GM12873 (cell line): ENCODE results near the gene CYP26B1.

Experiments
- TF ChIP-seq, protein P1 (sequence below): IDR thresholded peaks from 2 replicates; pipeline ENCODE4 v1.5.1; 2012; ENCODE audit warnings: low read depth, mild to moderate bottlenecking, moderate library complexity, low read length, control low read depth; ENCODE audit not compliant: insufficient read depth; ENCODE audit errors: missing control alignments

Gene CYP26B1

DNA sequence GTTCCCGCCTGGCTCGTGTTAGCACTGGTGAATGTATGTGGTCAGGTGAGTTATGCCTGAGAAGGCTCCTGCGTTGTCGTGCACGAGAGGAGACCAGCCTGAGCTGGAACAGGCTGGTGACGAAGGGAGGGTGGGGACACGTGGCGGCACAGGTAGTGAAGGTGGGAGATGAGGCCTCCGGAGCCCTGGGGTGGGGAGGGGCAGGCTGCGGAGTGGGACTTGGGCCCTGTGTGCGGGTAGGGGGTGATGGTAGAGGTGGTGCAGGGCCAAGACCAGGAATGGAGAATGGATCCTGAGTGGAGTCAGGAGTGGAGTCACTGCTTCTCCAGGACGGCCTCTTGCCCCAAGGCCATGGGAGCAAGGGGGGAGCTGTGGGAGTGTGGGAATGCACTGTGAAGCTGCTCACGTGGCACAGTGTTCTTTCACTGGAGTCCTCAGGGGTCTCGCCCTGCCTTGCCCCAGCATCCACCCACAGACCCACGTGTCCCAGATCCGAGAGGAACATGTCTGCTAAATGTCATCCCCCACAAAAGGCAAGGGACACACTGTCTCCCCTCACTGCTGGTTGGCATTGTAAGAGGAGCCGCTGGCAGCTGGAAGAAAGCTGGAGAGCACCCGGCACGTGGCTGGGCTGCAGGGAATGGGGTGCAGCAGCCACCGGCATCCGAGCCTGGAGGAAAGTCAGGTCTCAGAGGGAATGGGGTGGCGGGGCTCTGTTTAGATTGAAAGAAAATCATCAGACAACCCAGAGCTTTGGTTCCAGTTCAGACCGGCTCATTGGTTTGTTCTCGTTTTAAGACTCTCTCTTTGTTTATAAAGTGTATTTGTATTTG, 63.7 kb downstream of the CYP26B1 start:
- TF ChIP-seq, protein P1, sequence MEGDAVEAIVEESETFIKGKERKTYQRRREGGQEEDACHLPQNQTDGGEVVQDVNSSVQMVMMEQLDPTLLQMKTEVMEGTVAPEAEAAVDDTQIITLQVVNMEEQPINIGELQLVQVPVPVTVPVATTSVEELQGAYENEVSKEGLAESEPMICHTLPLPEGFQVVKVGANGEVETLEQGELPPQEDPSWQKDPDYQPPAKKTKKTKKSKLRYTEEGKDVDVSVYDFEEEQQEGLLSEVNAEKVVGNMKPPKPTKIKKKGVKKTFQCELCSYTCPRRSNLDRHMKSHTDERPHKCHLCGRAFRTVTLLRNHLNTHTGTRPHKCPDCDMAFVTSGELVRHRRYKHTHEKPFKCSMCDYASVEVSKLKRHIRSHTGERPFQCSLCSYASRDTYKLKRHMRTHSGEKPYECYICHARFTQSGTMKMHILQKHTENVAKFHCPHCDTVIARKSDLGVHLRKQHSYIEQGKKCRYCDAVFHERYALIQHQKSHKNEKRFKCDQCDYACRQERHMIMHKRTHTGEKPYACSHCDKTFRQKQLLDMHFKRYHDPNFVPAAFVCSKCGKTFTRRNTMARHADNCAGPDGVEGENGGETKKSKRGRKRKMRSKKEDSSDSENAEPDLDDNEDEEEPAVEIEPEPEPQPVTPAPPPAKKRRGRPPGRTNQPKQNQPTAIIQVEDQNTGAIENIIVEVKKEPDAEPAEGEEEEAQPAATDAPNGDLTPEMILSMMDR: no peak

DNA sequence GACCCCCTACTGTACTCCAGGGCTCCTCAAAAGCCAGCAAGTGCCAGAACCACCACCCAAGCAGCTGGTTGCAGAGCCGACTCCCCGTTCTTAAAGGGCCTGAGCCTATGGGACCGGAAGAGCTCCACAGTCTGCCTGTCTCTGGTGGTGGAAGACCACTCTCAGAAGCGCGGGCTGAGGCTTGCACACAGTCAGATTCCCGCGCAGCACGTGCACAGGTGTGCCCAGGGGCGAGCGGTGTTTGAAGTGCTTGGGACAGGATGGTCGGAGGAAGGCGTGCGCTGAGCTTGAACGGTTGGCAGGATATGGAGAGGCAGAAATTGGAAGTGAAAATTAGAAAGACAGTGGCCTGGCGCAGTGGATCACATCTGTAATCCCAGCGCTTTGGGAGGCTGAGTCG, 64.8 kb downstream of the CYP26B1 start:
- TF ChIP-seq, protein P1: no peak

DNA sequence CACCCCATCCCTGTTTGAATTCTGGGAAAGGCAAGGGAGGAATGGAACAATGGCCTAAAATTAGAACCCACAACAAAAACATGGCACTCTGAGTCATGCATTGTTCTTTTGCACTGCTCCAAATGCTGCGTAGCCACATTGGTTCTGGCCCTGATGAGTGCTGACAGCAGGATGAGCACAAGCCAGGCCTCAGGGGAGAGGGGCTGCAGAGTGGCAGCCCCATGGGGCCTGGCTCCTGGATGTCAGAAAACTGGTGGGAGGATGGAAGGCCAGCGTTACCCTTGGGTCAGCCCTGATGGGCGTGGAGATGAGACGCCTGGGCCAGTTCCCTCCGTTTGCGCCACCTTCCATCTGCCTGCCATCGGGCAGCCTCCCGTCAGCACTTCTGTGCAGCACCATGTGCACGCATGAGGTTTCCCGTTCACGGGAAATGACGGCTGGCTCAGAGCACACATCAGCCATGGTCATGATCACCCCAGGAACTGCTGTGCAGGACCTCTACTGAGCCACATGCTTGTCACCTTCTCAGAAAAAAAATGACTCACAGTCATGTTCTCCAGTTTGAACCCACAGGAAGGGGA, 65.6 kb downstream of the CYP26B1 start:
- TF ChIP-seq, protein P1: no peak

DNA sequence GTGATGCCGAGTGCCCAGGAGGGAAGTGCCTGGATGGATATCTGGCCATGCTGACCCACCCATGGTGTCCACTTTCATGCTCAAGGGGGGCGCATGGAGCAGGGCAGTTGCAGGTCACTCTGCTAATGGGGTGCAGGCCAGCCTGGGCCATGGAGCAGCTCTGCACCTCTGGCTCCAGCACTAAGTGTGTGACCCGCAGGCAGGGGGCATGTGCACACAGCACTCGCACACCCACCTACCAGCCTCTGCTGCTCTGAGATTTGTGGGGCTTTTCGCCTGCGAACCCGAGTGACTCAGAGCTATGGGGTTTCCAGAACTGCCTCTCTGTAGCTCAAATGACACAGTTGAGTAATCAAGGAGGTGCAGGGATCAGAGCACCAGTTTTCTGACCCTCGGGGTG, 66.2 kb downstream of the CYP26B1 start:
- TF ChIP-seq, protein P1: no peak

DNA sequence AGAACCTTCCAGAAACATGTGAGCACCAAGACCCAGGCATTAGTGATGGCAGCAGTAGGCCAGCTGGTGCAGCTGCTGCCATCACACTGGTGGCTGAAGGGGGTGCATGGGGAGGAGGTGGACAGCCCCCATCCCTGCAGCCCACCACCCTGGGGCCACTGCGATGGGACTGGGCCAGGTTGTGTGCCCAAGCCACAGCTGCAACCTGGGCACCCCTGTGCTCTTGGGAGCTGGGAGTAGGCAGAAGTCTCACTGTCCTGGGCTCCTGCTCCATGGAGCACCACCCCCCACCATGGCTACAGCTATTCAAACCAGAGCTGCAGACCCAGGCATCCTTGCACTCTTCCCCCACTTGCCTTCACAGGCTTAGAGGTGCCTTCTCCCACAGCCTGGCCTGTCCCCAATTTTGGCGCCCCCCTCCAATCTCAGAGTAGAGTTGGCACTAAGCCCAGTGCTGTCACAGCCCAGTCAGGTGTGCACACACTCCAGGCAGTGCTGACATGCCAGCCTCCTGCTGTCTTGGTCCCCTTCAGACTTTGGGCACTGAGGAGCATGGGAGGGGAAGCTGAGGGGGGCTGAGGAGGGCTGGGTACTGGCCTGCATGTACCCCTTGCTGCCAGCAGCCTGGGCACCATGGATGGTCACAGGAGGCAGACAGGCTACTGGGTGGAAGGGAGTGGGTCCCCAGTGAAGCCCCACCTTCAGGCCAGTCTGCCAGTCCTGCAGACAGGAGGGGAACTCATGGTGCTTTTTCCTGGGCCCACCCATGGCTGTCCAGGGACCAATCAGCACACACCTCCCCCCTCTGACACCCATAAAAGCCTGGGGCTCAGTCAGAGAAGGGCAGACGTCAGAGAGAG, 67.1 kb downstream of the CYP26B1 start:
- TF ChIP-seq, protein P1: no peak
